Trophoblast cell (in vitro differentiated cells and primary cell): ENCODE measurements around the gene ARNT2.

Experiments used
- DNase-seq, 2 donors: peaks; one replicate each; pipeline ENCODE4 v3.0.0-alpha.2; 2016
- H2AFZ ChIP-seq: 2 replicates; pipeline ENCODE4 v1.6.1; 2013; ENCODE audit warnings: low read length, moderate library complexity, mild to moderate bottlenecking; ENCODE audit not compliant: insufficient read depth, poor library complexity
- H2AK5ac ChIP-seq: 2 replicates; pipeline ENCODE4 v1.6.1; 2013; ENCODE audit warnings: mild to moderate bottlenecking, low read length
- H2BK120ac ChIP-seq: 2 replicates; pipeline ENCODE4 v1.6.1; 2013; ENCODE audit warnings: low read length, mild to moderate bottlenecking, moderate library complexity; ENCODE audit not compliant: insufficient read depth, poor library complexity
- H2BK12ac ChIP-seq: 2 replicates; pipeline ENCODE4 v1.6.1; 2013; ENCODE audit warnings: mild to moderate bottlenecking, low read length, moderate library complexity
- H2BK5ac ChIP-seq: 2 replicates; pipeline ENCODE4 v1.6.1; 2013; ENCODE audit warnings: low read length, low read depth, moderate library complexity, mild to moderate bottlenecking; ENCODE audit not compliant: poor library complexity
- H3K14ac ChIP-seq: 2 replicates; pipeline ENCODE4 v1.6.1; 2013; ENCODE audit warnings: mild to moderate bottlenecking, low read length
- H3K18ac ChIP-seq: 2 replicates; pipeline ENCODE4 v1.6.1; 2013; ENCODE audit warnings: mild to moderate bottlenecking, low read length
- H3K23ac ChIP-seq: 2 replicates; pipeline ENCODE4 v1.6.1; 2013; ENCODE audit warnings: low read length
- H3K27ac ChIP-seq: 2 replicates; pipeline ENCODE4 v1.5.1; 2013; ENCODE audit warnings: low read depth, mild to moderate bottlenecking, inconsistent platforms, low read length, moderate library complexity
- H3K27me3 ChIP-seq: 2 replicates; pipeline ENCODE4 v1.6.1; 2013; ENCODE audit warnings: inconsistent platforms, mild to moderate bottlenecking, low read length, moderate library complexity; ENCODE audit not compliant: insufficient read depth
- H3K36me3 ChIP-seq, 2 experiments: 1 replicate in 1 of 2; 2 replicates in 1 of 2; pipeline ENCODE4 v1.6.1; 2013; ENCODE audit warnings: low read length in 2 of 2, mild to moderate bottlenecking in 2 of 2, moderate library complexity in 1 of 2; ENCODE audit not compliant: insufficient read depth in 2 of 2, control insufficient read depth in 1 of 2
- H3K4ac ChIP-seq: 2 replicates; pipeline ENCODE4 v1.6.1; 2013; ENCODE audit warnings: low read depth, mild to moderate bottlenecking, low read length, moderate library complexity
- H3K4me1 ChIP-seq, 2 experiments: 1 replicate in 1 of 2; 2 replicates in 1 of 2; pipeline ENCODE4 v1.6.1; 2013; ENCODE audit warnings: low read length in 2 of 2, mild to moderate bottlenecking in 2 of 2, moderate library complexity in 1 of 2; ENCODE audit not compliant: insufficient read depth in 2 of 2, control insufficient read depth in 1 of 2
- H3K4me2 ChIP-seq: 2 replicates; pipeline ENCODE4 v1.6.1; 2013; ENCODE audit warnings: inconsistent platforms, mild to moderate bottlenecking, low read length, moderate library complexity
- H3K4me3 ChIP-seq: 2 replicates; pipeline ENCODE4 v1.5.1; 2013; ENCODE audit warnings: mild to moderate bottlenecking, low read depth, low read length, inconsistent platforms
- H3K79me1 ChIP-seq: one replicate; pipeline ENCODE4 v1.6.1; 2013; ENCODE audit warnings: low read length
- H3K79me2 ChIP-seq: 2 replicates; pipeline ENCODE4 v1.6.1; 2013; ENCODE audit warnings: low read length, mild to moderate bottlenecking; ENCODE audit not compliant: control insufficient read depth, insufficient read depth, poor library complexity
- H3K9ac ChIP-seq: 2 replicates; pipeline ENCODE4 v1.6.1; 2013; ENCODE audit warnings: mild to moderate bottlenecking, low read length
- H3K9me3 ChIP-seq: 2 replicates; pipeline ENCODE4 v1.6.1; 2013; ENCODE audit warnings: low read depth, mild to moderate bottlenecking, control low read depth, inconsistent platforms, low read length; ENCODE audit not compliant: insufficient read depth
- H4K12ac ChIP-seq: 2 replicates; pipeline ENCODE4 v1.6.1; 2013; ENCODE audit warnings: low read depth, mild to moderate bottlenecking, low read length, moderate library complexity
- H4K8ac ChIP-seq: 2 replicates; pipeline ENCODE4 v1.6.1; 2013; ENCODE audit warnings: low read depth, mild to moderate bottlenecking, low read length, moderate library complexity
- H4K91ac ChIP-seq: one replicate; pipeline ENCODE4 v1.6.1; 2013; ENCODE audit warnings: low read depth, mild to moderate bottlenecking, low read length, moderate library complexity
- WGBS: extraction: QIAGEN DNeasy Blood & Tissue Kit; methylation state at CpG from one replicate; pipeline ENCODE4 v1.1.7; 2013; ENCODE audit warnings: missing lambda C conversion rate; ENCODE audit not compliant: insufficient read length, insufficient coverage; ENCODE audit errors: extremely low coverage; 5-methylcytosine and 5-hydroxymethylcytosine counted together

The ARNT2 gene

DNA sequence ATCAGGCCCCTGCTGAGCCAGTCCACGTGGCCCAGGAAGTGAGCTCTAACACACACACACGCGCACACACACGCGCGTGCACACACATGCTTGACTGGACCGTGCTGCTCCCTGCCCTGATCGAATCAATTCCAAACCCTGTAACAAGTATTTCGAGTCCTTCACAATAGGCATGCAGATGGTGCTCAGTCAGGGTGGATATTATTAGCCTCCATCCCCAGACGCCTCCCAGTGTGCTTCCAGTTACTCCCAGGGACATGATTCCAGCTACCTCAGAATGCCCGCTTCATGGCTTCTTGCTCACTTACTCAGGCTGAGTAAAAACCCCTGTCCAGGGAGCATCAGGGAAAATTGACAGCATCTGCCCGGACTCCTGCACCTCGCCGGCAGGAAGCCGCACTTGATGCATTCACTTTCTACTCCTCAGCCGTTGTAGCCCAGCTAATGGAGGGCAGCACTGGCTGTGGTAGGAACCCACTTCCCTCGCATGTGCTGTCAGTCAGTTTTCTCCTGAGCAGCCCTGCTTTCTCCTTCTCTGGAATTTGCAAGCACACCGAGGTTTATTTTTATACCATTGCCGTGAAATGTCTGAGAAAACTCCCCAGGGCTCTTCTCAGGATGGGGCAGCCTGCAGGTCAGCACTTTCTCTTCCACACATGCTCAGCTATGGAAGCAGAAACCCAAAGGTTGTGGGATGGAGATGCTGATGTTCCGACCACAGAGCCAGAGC, 164.9 kb downstream of the ARNT2 start:
- Histone ChIP-seq H3K79me2 (no peaks in the 10 kb centered on the region), H2AK5ac (no peak overlapping the region), H3K4me3 (no peak overlapping the region), H3K18ac (no peak overlapping the region), H2BK12ac (no peak overlapping the region), H3K27ac (no peak overlapping the region), H3K9ac (no peak overlapping the region), H4K91ac (no peak overlapping the region), H3K14ac (no peak overlapping the region), H3K27me3 (no peaks in the 10 kb centered on the region), H3K9me3 (no peaks in the 10 kb centered on the region), H4K8ac (no peak overlapping the region), H3K79me1 (no peaks in the 10 kb centered on the region), H3K4me1 (no peaks in the 10 kb centered on the region), H3K4ac (no peak overlapping the region), H3K4me2 (no peak overlapping the region), H3K23ac (no peak overlapping the region), H2AFZ (no peak overlapping the region), H3K36me3 (no peaks in the 10 kb centered on the region), H2BK120ac (no peak overlapping the region), H4K12ac (no peak overlapping the region), H2BK5ac (no peak overlapping the region)
- DNase-seq, result no peak
- no CpG with 5 or more reads among the region's 20 CpGs for WGBS

DNA sequence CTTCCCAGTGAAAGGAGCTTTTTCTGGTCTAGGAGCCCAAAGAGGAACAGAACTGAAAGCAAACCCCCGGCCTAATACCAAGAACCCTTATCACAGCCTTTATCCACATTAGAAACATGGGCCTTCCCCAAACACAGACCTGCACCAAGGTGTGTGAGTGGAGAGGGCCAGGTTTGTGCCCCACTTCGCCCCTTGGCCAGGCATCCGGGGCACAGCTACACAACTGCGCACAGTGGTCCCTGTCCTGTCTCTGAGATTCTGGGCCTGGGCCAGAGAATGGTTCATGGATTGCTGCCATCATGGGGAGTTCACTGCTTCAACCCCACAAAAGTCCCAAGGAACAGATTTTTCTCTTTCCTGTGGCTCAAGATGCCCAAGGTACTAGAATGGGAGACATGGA, 165.5 kb downstream of the ARNT2 start:
- Histone ChIP-seq H3K4me2 (no peak overlapping the region), H3K4ac (no peak overlapping the region), H2BK12ac (no peak overlapping the region), H3K27me3 (no peaks in the 10 kb centered on the region), H3K23ac (no peak overlapping the region), H2AK5ac (no peak overlapping the region), H3K79me1 (no peaks in the 10 kb centered on the region), H3K79me2 (no peaks in the 10 kb centered on the region), H3K14ac (no peak overlapping the region), H3K9me3 (no peaks in the 10 kb centered on the region), H4K91ac (no peak overlapping the region), H3K4me3 (no peak overlapping the region), H2BK120ac (no peak overlapping the region), H2AFZ (no peak overlapping the region), H4K12ac (no peak overlapping the region), H3K27ac (no peak overlapping the region), H3K9ac (no peak overlapping the region), H4K8ac (no peak overlapping the region), H3K4me1 (peaks cover 0 to under 1% of the 10 kb centered on the region in 2 experiments), H2BK5ac (no peak overlapping the region), H3K18ac (no peak overlapping the region), H3K36me3 (no peaks in the 10 kb centered on the region)
- WGBS, result no CpG with 5 or more reads among the region's 4 CpGs
- no peak for DNase-seq

DNA sequence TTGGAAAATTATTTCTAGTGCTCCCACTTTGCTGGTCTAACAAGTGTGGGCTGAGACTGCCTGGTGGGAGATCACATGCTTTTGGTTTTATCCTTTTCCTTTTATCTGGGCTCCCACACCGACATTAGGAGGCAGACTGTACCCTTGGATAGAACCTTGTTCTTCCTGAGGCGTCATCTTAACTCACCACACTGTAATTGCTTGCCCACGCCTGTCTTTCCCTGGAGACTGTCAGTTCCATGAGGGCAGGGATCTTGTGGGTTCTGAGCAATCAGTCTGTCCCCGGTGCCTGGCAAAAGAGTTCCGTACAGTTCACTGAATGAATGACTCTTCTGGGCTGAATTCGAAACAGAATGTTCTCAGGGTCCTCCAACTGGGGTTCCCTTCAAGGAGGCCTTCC, 166.4 kb downstream of the ARNT2 start:
- no peaks in the 10 kb centered on the region for H3K79me1 ChIP-seq
- no peaks in the 10 kb centered on the region for H3K27me3 ChIP-seq
- H3K36me3 ChIP-seq, result no peaks in the 10 kb centered on the region
- H2BK12ac ChIP-seq, result no peak overlapping the region
- no peak overlapping the region for H3K27ac ChIP-seq
- WGBS, result no CpG with 5 or more reads among the region's 6 CpGs
- H3K23ac ChIP-seq, result no peak overlapping the region
- H3K4me3 ChIP-seq, result no peak overlapping the region
- no peak overlapping the region for H2BK120ac ChIP-seq
- no peak overlapping the region for H4K12ac ChIP-seq
- peaks cover 0 to 2% of the 10 kb centered on the region in 2 experiments for H3K4me1 ChIP-seq
- no peak overlapping the region for H3K14ac ChIP-seq
- no peak overlapping the region for H2AFZ ChIP-seq
- H3K4me2 ChIP-seq, result no peak overlapping the region
- no peak overlapping the region for H3K9ac ChIP-seq
- H4K8ac ChIP-seq, result no peak overlapping the region
- no peaks in the 10 kb centered on the region for H3K79me2 ChIP-seq
- H3K9me3 ChIP-seq, result no peaks in the 10 kb centered on the region
- H2BK5ac ChIP-seq, result no peak overlapping the region
- H3K18ac ChIP-seq, result no peak overlapping the region
- no peak overlapping the region for H3K4ac ChIP-seq
- DNase-seq, result no peak
- no peak overlapping the region for H4K91ac ChIP-seq
- no peak overlapping the region for H2AK5ac ChIP-seq

DNA sequence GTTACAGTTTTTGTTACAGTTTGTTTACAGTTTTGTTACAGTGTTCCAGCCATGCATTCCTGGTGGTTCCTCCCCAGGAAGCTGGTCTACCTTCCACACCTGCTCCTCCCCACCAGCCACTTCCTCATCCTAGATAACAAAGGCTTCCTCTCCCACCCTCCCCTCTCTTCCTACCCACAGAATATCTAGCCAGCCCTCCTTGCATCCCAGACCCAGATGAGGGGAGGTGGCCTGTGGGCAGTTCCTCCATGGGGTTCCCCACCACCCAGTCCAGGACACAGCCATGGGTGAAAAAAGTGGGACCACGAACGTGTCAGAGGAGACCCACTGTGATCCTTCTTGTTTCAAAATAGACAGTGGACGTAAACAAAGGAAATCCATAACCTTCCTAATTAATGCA, 168.2 kb downstream of the ARNT2 start:
- H3K36me3 ChIP-seq, result no peaks in the 10 kb centered on the region
- no peak overlapping the region for H4K91ac ChIP-seq
- H2BK12ac ChIP-seq, result no peak overlapping the region
- H4K8ac ChIP-seq, result no peak overlapping the region
- H3K79me2 ChIP-seq, result no peaks in the 10 kb centered on the region
- no peak overlapping the region for H2BK5ac ChIP-seq
- H2AK5ac ChIP-seq, result no peak overlapping the region
- no peaks in the 10 kb centered on the region for H3K27me3 ChIP-seq
- no peak overlapping the region for H3K23ac ChIP-seq
- no peak overlapping the region for H4K12ac ChIP-seq
- H2BK120ac ChIP-seq, result no peak overlapping the region
- no peak overlapping the region for H3K18ac ChIP-seq
- H3K4me3 ChIP-seq, result no peak overlapping the region
- peaks cover 0 to 2% of the 10 kb centered on the region in 2 experiments for H3K4me1 ChIP-seq
- no peak overlapping the region for H2AFZ ChIP-seq
- H3K79me1 ChIP-seq, result no peaks in the 10 kb centered on the region
- no peak for DNase-seq
- no peak overlapping the region for H3K14ac ChIP-seq
- H3K27ac ChIP-seq, result no peak overlapping the region
- no CpG with 5 or more reads among the region's 3 CpGs for WGBS
- H3K4ac ChIP-seq, result no peak overlapping the region
- H3K9me3 ChIP-seq, result no peaks in the 10 kb centered on the region
- no peak overlapping the region for H3K9ac ChIP-seq
- no peak overlapping the region for H3K4me2 ChIP-seq
